Mesendoderm (in vitro differentiated cells): Measurements from ENCODE around the gene ZNF547. TPM values are rescaled to one million over a fixed set of nuclear protein-coding genes. Genes with fewer than 3 reads are reported as not detected.
A peak's percentile ranks its signal among the peaks of the same experiment; 100 is the strongest.

Source experiments
- DNase-seq: peaks from one replicate; pipeline ENCODE4 v3.0.0; 2013
- H2AK5ac ChIP-seq: 2 replicates; pipeline ENCODE4 v1.6.1; 2013; ENCODE audit warnings: low read length, inconsistent platforms
- H2BK120ac ChIP-seq: 2 replicates; pipeline ENCODE4 v1.6.1; 2013; ENCODE audit warnings: low read depth, mild to moderate bottlenecking, low read length, moderate library complexity, mixed read lengths
- H2BK15ac ChIP-seq: replicated peaks from 2 replicates; pipeline ENCODE4 v1.6.1; 2013; ENCODE audit warnings: low read depth, mild to moderate bottlenecking, moderate library complexity
- H2BK5ac ChIP-seq: 2 replicates; pipeline ENCODE4 v1.6.1; 2013; ENCODE audit warnings: low read length, inconsistent platforms
- H3K18ac ChIP-seq: 2 replicates; pipeline ENCODE4 v1.6.1; 2013; ENCODE audit warnings: mild to moderate bottlenecking, low read length, mixed read lengths
- H3K23ac ChIP-seq: one replicate; pipeline ENCODE4 v1.6.1; 2013; ENCODE audit warnings: low read length
- H3K27ac ChIP-seq: 2 replicates; pipeline ENCODE4 v1.5.1; 2013; ENCODE audit warnings: low read depth, mild to moderate bottlenecking, inconsistent platforms, low read length, moderate library complexity
- H3K27me3 ChIP-seq: 2 replicates; pipeline ENCODE4 v1.6.1; 2013; ENCODE audit warnings: low read length, control low read depth, mild to moderate bottlenecking, inconsistent platforms; ENCODE audit not compliant: insufficient read depth, poor library complexity
- H3K36me3 ChIP-seq: 2 replicates; pipeline ENCODE4 v1.6.1; 2013; ENCODE audit warnings: low read length, inconsistent platforms; ENCODE audit not compliant: control insufficient read depth, insufficient read depth
- H3K4ac ChIP-seq: one replicate; pipeline ENCODE4 v1.6.1; 2013; ENCODE audit warnings: low read depth, mild to moderate bottlenecking, low read length, moderate library complexity
- H3K4me1 ChIP-seq: 2 replicates; pipeline ENCODE4 v1.6.1; 2013; ENCODE audit warnings: low read depth, low read length, inconsistent platforms; ENCODE audit not compliant: control insufficient read depth
- H3K4me2 ChIP-seq: 2 replicates; pipeline ENCODE4 v1.6.1; 2013; ENCODE audit warnings: low read length
- H3K4me3 ChIP-seq: 2 replicates; pipeline ENCODE4 v1.5.1; 2013; ENCODE audit warnings: mild to moderate bottlenecking, low read length
- H3K56ac ChIP-seq: one replicate; pipeline ENCODE4 v1.6.1; 2013; ENCODE audit warnings: low read length
- H3K79me1 ChIP-seq: 2 replicates; pipeline ENCODE4 v1.6.1; 2013; ENCODE audit warnings: low read length, inconsistent platforms
- H3K79me2 ChIP-seq: 2 replicates; pipeline ENCODE4 v1.6.1; 2013; ENCODE audit warnings: mild to moderate bottlenecking, low read length; ENCODE audit not compliant: control insufficient read depth, insufficient read depth
- H3K9ac ChIP-seq: 2 replicates; pipeline ENCODE4 v1.6.1; 2013; ENCODE audit warnings: low read length, inconsistent platforms
- H4K5ac ChIP-seq: one replicate; pipeline ENCODE4 v1.6.1; 2013; ENCODE audit warnings: low read length
- H4K8ac ChIP-seq: one replicate; pipeline ENCODE4 v1.6.1; 2013; ENCODE audit warnings: low read depth, mild to moderate bottlenecking, control low read depth, low read length, moderate library complexity
- WGBS: extraction: QIAGEN DNeasy Blood & Tissue Kit; methylation state at CpG from one replicate; pipeline ENCODE4 v1.1.7; 2013; ENCODE audit warnings: low lambda C conversion rate, missing lambda C conversion rate; ENCODE audit not compliant: insufficient coverage; ENCODE audit errors: extremely low coverage; 5-methylcytosine and 5-hydroxymethylcytosine counted together
- polyA plus RNA-seq, 2 experiments: library from polyadenylated mRNA; stranded (reverse); fragments of 200-250 nt; gene quantifications; one replicate each; pipeline ENCODE4 v1.2.3, GENCODE V29; 2013

ZNF547 gene
- polyA plus RNA-seq (2013, experiment 1 of 2): 0.49 TPM
- polyA plus RNA-seq (2013, experiment 2 of 2): 0.67 TPM

DNA sequence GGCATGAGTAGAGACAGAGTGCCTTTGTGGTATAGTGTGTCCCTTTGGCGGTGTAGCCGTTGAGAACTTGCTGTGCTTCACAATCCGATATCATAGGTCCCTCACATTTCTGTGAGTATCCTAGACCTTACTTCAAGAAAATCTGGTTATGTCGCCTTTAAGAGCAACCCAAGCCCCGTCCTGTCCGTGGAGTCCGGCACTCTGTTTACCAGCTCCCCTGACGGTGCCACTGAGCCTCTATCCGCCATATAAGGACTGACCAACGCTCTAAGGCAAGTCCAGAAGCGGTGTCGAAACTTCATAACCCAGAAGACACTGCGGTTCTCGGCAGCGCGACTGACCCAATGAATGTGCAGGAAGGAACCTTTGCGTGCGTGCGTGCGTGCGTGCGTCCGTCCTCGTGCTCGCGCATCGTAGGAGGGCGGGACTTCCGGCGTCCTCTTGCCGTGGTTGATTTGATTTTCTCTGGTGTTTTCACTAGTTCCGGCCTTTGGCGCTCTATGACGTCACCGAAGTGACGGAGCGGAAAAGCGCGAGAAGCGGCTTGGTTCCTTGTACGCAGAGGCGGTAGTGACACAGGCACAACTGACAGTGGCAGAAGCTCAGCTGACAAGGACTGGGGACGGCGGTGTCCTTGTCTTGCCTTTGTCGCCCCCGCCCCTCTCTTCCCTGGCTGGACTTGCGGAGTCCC is at the start of gene ZNF547, which contains the start of gene TRAPPC2B:
Gene ZNF547 (plus strand): TSS at position 555 of the 691 bp plus-strand sequence. CDS start 5,005 bp downstream, outside the sequence.
Gene TRAPPC2B (plus strand): TSS at position 555 of the 691 bp plus-strand sequence. CDS start 1,283 bp downstream, outside the sequence.
- H3K27ac ChIP-seq: no peak within 1 kb of the TSS
- peak within 1 kb of the TSS; percentile 94 for H3K4me2 ChIP-seq
- peak within 1 kb of the TSS; percentile 84 for H3K9ac ChIP-seq
- peak within 1 kb of the TSS; percentile 50 for H3K4ac ChIP-seq
- no peak within 1 kb of the TSS for H3K23ac ChIP-seq
- peaks cover 5% of the 10 kb centered on the region for H3K79me2 ChIP-seq
- peaks cover 3% of the 10 kb centered on the region for H3K79me1 ChIP-seq
- H4K5ac ChIP-seq: peak within 1 kb of the TSS; percentile 1
- H3K18ac ChIP-seq: no peak within 1 kb of the TSS
- H3K27me3 ChIP-seq: no peaks in the 10 kb centered on the region
- peak within 1 kb of the TSS; percentile 80 for H3K56ac ChIP-seq
- WGBS: no CpG with 5 or more reads among the region's 47 CpGs
- H4K8ac ChIP-seq: no peak within 1 kb of the TSS
- DNase-seq: peak; percentile 100
- no peak within 1 kb of the TSS for H2AK5ac ChIP-seq
- H3K4me1 ChIP-seq: no peaks in the 10 kb centered on the region
- H3K36me3 ChIP-seq: no peaks in the 10 kb centered on the region
- H2BK5ac ChIP-seq: peak within 1 kb of the TSS; percentile 7
- no peak within 1 kb of the TSS for H2BK120ac ChIP-seq
- H2BK15ac ChIP-seq: no peak within 1 kb of the TSS
- peak within 1 kb of the TSS; percentile 81 for H3K4me3 ChIP-seq

DNA sequence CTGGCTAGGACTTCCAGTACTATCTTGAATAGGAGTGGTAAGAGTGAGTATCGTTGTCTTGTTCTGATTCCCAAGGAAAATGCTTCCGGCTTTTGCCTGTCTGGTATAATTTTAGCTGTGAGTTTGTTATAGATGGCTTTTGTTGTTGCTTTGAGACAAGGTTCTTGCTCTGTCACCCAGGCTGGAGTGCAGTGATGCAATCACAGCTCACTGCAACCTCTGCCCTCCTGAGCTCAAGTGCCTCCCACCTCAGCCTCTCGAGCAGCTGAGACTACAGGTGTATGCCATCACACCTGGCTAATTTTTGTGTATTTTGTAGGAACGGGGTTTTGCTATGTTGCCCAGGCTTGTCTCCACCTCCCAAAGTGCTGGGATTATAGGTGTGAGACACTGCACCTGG is 49.2 kb upstream of the ZNF547 start:
- no peak overlapping the region for H3K4me3 ChIP-seq
- H3K27me3 ChIP-seq: peaks cover 3% of the 10 kb centered on the region
- no peak overlapping the region for H2BK120ac ChIP-seq
- no peak overlapping the region for H3K56ac ChIP-seq
- no peak overlapping the region for H3K4ac ChIP-seq
- H3K9ac ChIP-seq: no peak overlapping the region
- no peak overlapping the region for H2BK15ac ChIP-seq
- no peak overlapping the region for H3K18ac ChIP-seq
- H2BK5ac ChIP-seq: no peak overlapping the region
- no peak for DNase-seq
- no peaks in the 10 kb centered on the region for H3K79me1 ChIP-seq
- no peak overlapping the region for H3K27ac ChIP-seq
- H3K79me2 ChIP-seq: no peaks in the 10 kb centered on the region
- H2AK5ac ChIP-seq: no peak overlapping the region
- no peak overlapping the region for H3K23ac ChIP-seq
- no peak overlapping the region for H4K5ac ChIP-seq
- H3K36me3 ChIP-seq: no peaks in the 10 kb centered on the region
- no peaks in the 10 kb centered on the region for H3K4me1 ChIP-seq
- no peak overlapping the region for H3K4me2 ChIP-seq
- H4K8ac ChIP-seq: no peak overlapping the region
- no CpG with 5 or more reads among the region's 4 CpGs for WGBS

DNA sequence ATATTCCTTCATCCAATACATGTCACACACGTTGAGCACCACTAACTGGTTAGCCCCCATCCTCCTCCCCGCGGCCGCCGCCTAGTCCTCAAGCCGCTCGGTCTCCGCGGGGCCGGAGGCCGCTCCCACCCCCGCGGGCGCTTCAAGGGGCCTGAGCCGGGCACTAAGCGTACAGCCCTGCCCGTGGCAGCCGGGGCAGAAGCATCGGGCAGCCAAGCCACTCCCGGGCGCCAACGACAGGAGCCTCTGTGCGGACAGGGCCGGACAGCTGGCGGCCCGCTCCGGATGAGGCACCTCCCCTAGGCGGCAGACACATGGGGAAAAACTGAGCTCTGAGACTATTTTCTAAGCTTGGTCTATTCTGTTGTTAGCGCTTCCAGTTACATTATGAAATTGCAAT is 45.8 kb upstream of the ZNF547 start:
- no peak for DNase-seq
- no CpG with 5 or more reads among the region's 29 CpGs for WGBS
- no peak overlapping the region for H3K4me3 ChIP-seq

DNA sequence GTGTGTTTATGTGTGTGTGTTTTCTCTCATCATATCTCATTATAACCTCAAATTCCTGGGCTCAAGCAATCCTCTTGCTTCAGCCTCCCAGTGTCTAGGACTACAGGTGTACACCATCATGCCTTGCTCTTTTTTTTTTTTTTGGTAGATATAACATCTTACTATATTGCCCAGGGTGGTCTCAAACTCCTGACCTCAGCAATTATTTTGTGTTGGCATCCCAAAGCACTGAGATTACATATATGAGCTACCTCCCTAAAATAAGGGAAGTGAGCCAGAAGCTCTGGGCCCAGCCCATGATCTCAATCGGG is 43.5 kb upstream of the ZNF547 start:
- Histone ChIP-seq H3K36me3 (no peaks in the 10 kb centered on the region), H3K4me3 (peak overlapping the region; percentile 62), H3K18ac (no peak overlapping the region), H3K27me3 (peaks cover 3% of the 10 kb centered on the region), H2BK15ac (no peak overlapping the region), H3K4ac (no peak overlapping the region), H2BK5ac (no peak overlapping the region), H3K79me2 (peaks cover 22% of the 10 kb centered on the region), H3K9ac (peak overlapping the region; percentile 88), H3K56ac (peak overlapping the region; percentile 72), H2AK5ac (no peak overlapping the region), H3K79me1 (peaks cover 11% of the 10 kb centered on the region), H4K8ac (no peak overlapping the region), H3K4me2 (peak overlapping the region; percentile 51), H2BK120ac (no peak overlapping the region), H3K23ac (no peak overlapping the region), H3K4me1 (peaks cover 2% of the 10 kb centered on the region), H4K5ac (no peak overlapping the region), H3K27ac (peak overlapping the region; percentile 34)
- no peak for DNase-seq
- no CpG with 5 or more reads among the region's 1 CpG for WGBS

More for the DNA sequence above, 45.8 kb upstream of the ZNF547 start:
- Histone ChIP-seq H4K8ac (no peak overlapping the region), H2BK15ac (no peak overlapping the region), H3K56ac (no peak overlapping the region), H3K4me2 (no peak overlapping the region), H2BK120ac (no peak overlapping the region), H3K9ac (no peak overlapping the region), H3K79me1 (peaks cover 4% of the 10 kb centered on the region), H3K27me3 (peaks cover 3% of the 10 kb centered on the region), H4K5ac (no peak overlapping the region), H3K23ac (no peak overlapping the region), H2AK5ac (no peak overlapping the region), H3K36me3 (no peaks in the 10 kb centered on the region), H3K27ac (no peak overlapping the region), H3K4me1 (peaks cover 2% of the 10 kb centered on the region), H3K4ac (no peak overlapping the region), H3K18ac (no peak overlapping the region), H3K79me2 (peaks cover 18% of the 10 kb centered on the region), H2BK5ac (no peak overlapping the region)

DNA sequence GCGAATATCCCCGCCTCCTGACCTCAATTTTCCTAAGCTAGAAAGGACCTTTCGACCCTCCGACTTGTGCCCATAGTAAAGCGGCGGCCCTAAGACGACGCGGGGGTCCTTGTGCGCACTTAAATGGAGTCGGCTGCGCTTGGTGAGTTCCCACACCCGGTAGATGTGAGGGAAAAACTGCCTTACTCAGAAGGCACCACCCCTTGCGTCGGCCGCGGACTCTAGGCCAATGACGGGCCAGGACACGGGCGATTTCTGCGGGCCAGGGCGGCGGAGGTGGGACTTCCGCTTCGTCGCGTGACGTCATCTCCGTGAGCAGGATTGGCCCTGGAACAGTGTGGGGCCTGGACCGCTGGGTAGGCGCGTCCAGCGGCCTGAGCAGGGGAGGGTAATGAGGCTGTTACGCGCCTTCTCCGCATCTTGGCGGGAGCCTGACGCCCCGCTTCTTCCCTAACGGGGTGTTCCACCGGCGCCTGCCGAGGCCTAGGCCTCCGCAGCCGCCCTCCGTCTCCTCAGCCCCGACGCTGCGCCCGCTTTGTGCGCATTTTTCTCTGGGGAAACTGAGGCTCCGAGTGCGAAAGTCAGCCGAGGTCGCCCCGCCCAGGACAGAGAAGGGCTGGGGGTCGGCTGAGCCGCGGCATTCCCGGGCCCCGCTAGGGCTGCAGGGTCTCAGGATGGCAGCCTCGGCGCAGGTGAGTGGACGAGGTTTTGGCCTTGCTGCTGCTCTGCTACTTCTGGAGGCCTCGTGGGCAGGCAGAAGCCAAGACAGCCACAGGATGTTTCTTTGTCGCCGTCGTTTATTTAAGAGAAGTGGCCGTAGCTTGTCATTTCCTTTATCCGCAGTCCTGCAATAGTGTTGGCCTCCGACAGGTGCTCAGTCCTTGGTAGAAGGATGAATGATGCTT is 42.9 kb upstream of the ZNF547 start, which contains the start of gene ZNF543:
Gene ZNF543 (plus strand): TSS at position 293 of the 905 bp plus-strand sequence. CDS start 382 bp downstream, at position 675.
- Histone ChIP-seq H3K9ac (peak within 1 kb of the TSS; percentile 90), H3K23ac (no peak within 1 kb of the TSS), H3K79me1 (peaks cover 11% of the 10 kb centered on the region), H3K27ac (peak within 1 kb of the TSS; percentile 34), H3K4me2 (peak within 1 kb of the TSS; percentile 51), H3K4me1 (peaks cover 2% of the 10 kb centered on the region), H2BK120ac (no peak within 1 kb of the TSS), H3K4ac (peak within 1 kb of the TSS; percentile 75), H3K27me3 (peaks cover 3% of the 10 kb centered on the region), H3K18ac (peak within 1 kb of the TSS; percentile 69), H4K5ac (no peak within 1 kb of the TSS), H2BK5ac (no peak within 1 kb of the TSS), H3K4me3 (peak within 1 kb of the TSS; percentile 62), H3K56ac (peak within 1 kb of the TSS; percentile 89), H2BK15ac (no peak within 1 kb of the TSS), H3K36me3 (peaks cover 1% of the 10 kb centered on the region), H2AK5ac (no peak within 1 kb of the TSS), H3K79me2 (peaks cover 22% of the 10 kb centered on the region), H4K8ac (no peak within 1 kb of the TSS)
- WGBS: no CpG with 5 or more reads among the region's 71 CpGs
- DNase-seq: peak; percentile 98
